ENCODE results near the gene UGT2A2.
"Not testable (repeated sequence)": the region's sequence is repeated elsewhere in the genome, so short reads cannot be mapped to it uniquely, and the experiment has no call there.

Gene UGT2A2

DNA sequence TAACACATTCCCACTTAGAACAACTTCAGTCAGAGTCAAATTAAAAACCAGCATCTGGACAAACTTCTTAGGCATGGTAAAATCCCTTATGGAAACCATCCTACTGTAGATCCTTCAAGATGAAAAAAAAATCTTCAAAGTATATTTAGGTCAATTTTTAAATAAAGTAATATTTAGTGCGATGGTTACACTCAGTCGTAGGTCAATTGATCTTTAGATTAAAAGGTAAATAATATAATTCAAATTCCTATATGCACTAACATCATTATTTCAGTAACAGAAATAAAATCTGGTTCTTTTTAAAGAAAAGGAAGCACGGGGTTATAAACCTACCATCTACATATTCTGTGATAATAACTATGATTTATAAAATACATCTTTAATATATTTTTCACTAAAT lies at the start of gene UGT2A2:
Gene UGT2A2 (minus strand): TSS at position 101 of the 400 bp plus-strand sequence. CDS start 2 bp downstream, at position 99.
- no peak for DNase-seq

DNA sequence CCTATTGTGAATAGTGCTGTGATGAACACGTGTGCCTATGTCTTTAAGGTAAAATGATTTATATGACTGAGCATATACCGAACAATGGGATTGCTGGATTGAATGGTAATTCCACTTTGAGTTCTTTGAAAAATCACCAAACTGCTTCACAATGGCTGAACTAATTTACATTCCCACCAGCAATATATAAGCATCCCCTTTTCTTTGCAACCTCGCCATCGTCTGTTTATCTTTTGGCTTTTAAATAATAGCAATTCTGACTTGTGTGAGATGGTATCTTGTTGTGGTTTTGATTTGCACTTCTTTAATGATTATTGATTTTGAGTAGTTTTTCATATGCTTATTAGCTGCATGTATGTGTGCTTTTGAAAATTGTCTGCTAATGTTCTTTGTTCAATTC lies 45.4 kb upstream of the UGT2A2 start:
- DNase-seq = no peak

DNA sequence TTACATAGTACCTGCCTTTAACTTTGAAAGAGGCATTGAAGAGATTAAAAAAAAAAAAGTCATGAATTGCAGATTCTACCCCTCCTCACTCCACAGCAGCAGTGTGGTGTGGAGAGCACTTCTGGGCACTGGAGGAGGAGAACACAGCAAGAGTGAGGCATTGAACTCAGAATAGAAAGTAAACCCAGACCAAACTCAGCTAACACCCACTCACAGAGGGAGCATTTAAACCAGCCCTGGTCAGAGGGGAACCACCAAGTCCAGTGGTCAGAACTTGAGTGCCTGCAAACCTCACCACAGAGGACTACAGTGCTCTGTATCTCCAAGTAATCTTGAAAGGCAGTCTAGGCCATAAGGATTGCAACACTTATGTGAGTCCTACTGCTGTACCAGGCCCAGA lies 29.2 kb upstream of the UGT2A2 start:
- DNase-seq = no peak

DNA sequence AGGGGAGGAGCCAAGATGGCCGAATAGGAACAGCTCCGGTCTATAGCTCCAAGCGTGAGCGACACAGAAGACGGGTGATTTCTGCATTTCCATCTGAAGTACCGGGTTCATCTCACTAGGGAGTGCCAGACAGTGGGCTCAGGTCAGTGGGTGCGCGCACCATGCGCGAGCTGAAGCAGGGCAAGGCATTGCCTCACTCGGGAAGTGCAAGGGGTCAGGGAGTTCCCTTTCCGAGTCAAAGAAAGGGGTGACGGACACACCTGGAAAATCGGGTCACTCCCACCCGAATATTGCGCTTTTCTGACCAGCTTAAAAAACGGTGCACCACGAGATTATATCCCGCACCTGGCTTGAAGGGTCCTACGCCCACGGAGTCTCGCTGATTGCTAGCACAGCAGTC lies 24.6 kb upstream of the UGT2A2 start:
- DNase-seq = not testable (repeated sequence)

DNA sequence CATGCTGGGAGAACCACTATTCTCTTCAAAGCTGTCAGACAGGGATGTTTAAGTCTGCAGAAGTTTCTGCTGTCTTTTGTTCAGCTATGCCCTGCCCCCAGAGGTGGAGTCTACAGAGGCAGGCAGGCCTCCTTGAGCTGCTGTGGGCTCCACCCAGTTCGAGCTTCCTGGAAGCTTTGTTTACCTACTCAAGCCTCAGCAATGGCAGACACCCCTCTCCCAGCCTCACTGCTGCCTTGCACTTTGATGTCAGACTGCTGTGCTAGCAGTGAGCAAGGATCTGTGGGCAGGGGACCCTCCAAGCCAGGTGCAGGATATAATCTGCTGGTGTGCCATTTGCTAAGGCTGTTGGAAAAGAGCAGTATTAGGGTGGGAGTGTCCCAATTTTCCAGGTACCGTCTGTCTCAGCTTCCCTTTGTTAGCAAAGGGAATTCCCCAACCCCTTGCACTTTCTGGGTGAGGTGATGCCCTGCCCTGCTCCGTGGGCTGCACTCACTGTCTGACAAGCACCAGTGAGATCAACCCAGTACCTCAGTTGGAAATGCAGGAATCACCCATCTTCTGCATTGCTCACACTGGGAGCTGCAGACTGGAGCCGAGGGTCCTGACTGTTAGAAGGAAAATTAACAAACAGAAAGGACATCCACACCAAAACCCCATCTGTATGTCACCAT lies 21.8 kb upstream of the UGT2A2 start:
- DNase-seq = not testable (repeated sequence)

DNA sequence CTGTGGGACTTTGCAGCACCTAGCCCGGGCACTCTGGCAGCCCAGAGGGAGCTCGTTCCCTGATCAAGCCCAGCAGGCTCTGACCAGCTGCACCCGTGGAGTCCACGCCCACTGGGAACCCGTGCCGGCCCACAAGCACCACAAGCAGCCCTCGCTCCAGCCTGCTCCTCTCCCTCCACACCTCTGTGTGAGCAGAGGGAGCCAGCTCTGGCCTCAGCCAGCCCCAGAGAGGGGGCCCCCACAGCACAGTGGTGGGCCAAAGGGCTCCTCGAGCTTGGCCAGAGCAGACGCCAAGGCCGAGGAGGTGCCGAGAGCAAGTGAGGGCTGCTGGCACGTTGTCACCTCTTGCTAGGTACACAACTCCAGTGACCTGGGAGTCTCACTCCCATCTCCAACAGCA lies 18.7 kb upstream of the UGT2A2 start:
- no peak for DNase-seq

DNA sequence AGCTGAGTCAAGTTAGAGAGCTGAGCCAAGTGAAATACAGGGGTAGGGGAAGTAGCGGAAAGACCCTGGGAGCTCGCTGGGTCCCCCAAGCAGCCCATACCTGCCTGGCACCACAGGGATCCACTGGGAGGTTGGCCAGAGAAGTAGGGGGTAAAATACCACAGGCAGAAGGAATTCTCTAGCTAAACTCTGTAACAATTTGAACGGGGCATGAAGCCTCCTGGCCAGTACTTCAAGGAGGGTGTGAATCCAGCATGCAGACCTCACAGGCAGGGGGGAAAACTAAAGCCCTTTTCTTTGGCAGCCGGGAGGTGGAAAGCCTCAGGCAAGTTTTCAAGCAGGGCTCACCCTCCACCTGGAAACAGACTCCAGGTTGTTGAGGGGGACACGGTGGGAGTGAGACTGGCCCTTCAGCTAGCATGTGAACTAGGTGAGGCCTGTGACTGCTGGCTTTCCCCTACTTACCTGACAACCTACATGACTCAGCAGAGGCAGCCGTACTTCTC lies 17.3 kb upstream of the UGT2A2 start:
- DNase-seq = no peak

DNA sequence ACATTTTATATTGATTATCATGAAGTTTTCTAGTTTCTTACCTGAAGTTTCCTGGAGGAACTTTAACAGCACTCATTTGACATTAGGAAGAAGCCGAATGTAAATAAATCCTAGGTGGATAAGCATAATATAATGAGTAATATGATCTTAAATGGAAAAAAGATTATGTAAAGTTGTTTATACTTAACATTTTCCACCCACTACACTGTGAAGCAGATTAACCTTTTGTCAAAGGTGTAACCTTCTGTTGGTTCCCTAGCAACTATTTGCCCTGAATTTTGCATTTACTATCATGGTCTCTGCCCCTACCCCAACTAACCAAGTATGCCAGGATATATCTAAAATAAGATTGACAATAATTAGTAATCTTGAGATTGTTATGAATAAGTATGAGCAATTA lies 13.7 kb upstream of the UGT2A2 start, which contains the start of gene UGT2A1:
Gene UGT2A1 (minus strand): TSS at position 101 of the 400 bp plus-strand sequence. CDS start 5,603 bp downstream, outside the sequence.
- DNase-seq = no peak

DNA sequence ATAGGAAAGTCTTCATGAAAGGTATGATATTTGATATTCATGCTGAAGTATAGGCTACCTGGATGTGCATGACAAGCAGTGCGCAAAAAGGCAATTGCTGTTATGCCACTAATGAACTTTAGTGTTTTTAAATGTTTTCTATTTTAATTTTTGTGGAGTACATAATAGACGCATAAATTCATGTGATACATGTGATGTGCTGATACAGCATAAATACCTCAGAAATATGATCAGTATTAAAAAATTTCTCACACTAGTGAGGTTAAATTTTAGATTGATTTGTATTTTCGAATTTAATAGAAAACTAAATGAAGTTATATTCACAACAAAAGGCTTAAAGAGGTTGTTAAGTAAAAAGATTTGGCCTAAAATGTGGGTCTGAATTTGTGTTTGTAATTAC lies 11.4 kb upstream of the UGT2A2 start:
- DNase-seq = no peak

DNA sequence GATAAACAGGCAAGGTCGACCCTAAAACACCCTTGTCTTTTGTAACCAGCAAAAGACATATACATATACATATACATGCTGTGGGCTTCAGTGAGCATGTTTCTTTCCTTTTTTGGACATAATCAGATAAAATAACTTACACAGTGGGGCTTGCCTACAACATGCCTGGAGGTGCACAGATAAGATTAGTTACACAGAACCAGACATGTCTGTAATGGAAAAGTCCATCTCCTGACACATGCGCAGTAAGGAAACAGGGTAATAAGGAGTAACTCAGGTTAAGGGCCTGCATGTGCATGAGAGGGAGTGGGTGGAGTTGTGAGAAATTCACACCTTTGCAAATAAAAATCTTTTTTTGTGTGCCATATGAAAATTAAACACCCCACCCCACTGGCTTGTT lies 10.2 kb upstream of the UGT2A2 start:
- DNase-seq = no peak

DNA sequence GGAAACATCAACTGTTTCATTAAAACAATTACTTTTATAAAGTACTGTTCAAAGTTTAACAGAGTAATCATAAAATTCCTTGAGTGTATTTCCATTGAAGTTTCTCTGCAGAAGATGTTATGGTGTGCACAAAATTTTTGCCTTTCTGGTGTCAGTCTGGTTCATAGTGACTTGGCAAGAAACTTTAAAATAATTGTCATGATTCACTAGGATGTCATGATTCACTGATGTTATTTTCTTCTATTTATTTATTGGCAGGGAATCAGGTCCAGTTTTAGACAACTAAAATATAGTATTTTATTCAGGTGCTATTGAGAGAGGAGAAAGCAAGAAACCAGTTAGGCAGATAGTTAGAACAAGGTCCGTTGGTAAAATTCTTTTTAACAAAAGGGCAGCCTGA lies 9.8 kb upstream of the UGT2A2 start:
- DNase-seq = no peak

DNA sequence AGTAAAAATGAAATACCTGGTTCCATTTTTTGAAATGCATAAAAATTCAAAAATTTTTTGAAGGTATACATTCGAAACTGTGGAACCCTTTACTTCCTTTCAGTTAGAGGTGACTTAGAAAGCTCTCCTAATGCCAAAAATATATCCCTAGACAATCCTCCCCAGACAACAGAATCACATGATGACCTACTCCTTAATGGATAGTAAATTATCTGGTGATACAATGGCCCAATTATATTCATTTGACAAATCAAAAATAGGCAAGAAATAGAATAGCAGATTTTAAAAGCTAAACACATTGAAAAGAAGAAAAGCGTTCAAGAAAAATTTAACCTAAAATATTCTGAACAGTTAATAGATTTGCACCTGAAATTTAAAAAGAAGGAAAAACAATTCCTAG lies 3.5 kb upstream of the UGT2A2 start:
- no peak for DNase-seq

DNA sequence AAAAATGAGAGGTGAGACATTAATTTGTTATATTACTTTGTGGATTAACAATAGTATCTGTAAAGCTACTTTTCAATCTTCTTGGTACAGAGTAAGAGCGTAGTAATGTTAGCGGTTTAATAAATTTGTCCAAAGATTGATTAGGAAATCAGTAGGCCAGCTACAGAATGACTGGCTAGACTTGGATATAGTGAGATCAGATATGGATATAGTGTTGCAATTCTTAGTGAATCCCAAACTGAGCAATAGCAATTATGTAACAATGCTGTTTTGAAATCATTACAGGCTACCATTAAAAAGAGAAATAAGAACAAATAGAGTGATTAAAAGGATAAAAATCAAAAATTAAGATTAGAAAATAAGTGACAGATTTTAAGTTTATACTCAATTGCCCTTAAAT lies 847 bp upstream of the UGT2A2 start:
- no peak for DNase-seq

DNA sequence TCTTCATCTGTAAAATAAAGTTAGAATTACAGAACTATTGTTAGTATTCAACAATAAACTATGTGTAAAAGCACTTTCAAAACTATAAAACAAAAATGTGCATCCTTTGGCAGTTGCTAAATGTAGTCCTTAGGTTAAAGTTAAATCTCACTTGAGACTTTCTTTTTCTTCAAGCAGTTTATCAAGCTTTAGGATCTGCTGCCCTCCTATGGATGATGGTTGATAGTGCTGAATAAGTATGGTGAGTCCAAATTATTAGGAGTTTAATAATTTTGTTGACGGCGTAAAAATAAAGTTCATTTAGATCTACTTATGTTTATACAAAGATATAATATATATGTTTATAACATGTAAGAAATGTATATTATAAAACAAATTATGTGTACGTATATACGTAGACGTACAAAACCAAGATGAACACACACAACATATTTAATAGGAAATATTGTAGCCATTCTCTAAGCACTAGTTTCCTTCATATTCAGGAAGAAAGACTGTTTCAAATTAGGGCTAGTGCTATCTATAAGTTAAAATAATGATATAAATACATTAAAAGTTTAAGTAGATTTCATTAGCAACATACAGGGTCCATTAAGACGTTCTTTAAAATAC lies 22.3 kb downstream of the UGT2A2 start:
- peak; percentile 40 for DNase-seq

DNA sequence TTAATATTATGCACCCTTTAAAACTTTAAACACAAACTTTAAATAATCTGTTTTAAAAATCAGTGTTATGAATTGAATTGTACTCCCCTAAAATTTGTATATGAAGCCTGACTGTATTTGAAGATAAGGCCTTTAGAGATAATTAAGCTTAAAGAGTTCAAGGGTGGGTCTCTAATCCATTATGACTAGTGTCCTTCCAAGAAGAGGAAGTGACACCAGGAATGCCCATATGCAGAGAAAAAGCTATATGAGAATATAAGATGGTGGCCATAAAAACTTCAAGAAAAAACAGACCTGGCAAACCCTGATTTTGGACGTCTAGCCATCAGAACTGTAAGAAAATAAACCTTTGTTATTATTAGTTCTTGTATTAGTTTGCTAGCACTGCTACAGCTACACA lies 29.0 kb downstream of the UGT2A2 start:
- no peak for DNase-seq

DNA sequence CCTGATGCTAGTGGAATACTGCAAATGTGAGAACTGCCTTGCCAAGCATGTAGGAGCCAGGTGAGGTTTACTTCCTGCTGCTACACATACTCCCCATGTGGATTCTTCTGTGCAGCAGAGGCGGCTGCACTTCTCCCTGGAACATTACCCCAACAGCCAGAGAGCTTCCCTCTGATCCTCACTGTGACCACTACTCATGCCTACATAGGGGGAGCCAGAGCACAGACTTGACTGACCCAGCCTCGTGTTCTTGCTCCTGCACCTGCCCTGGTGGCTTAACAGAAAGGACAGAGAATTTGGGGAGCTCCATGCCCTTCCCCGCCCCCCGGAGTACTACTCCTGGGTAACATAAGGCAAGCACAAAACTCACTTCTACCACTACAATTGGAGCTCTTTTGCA lies 38.4 kb downstream of the UGT2A2 start:
- DNase-seq = no peak

DNA sequence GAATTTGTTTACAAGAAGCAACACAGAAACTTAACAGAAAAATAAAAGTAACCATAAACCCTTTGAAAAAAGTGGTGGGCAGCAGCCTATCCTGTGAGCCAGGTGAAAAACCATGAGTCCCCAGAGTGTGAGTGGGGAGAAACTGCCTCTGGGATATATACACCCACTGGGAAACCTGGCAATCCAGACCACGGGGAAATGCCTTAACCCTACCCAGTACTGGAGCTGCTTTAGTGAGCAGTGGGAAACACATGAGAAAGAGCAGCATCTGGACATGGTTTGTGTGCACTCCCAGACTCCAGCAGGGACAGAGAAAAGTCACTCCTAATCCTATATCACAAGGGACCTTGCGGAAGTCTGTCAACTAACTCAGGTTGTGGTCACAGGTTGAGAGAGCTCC lies 39.4 kb downstream of the UGT2A2 start:
- DNase-seq = no peak

DNA sequence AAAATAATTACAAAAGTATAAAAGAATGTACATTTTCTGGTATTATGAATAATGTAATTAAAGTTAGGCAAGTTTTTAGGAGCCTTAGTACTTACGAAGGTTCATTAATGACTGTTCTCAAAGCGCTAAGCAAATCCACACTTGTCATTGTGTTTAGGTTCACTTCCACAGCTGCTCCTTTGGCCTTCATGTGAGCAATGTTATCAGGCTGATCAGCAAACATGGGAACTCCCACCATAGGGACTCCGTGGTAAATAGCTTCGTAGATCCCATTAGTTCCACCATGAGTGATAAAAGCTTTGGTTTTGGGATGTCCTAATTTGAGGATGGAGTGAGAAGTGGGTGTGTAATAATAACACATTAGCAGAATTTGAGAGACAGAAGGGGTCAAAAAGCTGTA lies 45.1 kb downstream of the UGT2A2 start:
- no peak for DNase-seq

DNA sequence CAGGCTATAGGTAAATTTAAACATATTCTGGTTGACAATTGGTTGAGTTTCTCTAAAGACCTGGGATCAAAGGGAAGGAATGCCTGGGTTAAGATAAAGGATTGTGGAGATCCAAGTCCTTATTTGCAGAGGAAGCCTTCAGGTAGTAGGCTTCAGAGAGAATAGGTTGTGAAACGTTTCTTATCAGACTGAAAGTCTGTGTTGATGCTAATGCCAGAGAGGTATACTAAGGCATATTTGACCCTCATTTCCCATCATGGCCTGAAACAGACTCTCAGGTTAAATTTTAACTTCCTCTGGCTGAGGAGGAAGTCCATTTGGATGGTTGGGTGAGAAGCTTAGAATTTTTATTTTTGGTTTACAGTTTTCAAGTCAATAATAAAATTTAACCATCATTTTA lies 48.1 kb downstream of the UGT2A2 start:
- no peak for DNase-seq

DNA sequence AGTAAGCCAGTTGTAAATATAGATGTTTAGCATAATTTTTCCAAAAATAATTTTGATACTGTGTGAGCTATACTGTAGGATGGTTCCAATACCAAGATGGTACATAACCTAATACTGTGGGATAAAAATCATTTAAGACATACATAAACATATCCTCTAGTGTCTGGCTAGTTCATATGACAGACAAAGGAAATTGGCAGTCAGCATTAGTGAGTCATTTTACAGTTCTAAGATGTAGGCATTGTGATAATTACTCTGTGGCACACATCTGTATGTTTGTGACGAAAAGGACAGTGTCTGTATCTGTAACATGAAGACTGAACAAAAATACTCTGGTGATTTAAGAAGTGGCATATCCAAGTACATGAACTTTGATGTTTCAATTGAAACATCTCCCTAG lies 49.6 kb downstream of the UGT2A2 start:
- DNase-seq = no peak

DNA sequence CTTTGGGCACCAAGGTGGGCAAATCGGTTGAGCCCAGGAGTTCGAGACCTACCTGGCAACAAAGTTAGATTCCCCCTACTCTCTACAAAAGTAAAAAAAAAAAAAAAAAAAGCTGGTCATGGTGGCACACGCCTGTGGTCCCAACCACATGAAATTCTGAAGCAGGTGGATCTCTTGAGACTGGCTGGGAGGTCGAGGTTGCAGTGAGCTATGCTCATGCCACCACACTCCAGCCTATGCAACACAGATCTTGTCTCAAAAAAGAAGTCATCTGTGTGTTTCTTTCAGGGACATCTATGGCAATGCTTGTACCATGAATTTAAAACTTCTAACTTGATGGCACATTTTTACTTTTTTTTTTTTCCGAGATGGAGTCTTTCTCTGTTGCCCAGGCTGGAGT lies 55.3 kb downstream of the UGT2A2 start:
- DNase-seq = no peak

DNA sequence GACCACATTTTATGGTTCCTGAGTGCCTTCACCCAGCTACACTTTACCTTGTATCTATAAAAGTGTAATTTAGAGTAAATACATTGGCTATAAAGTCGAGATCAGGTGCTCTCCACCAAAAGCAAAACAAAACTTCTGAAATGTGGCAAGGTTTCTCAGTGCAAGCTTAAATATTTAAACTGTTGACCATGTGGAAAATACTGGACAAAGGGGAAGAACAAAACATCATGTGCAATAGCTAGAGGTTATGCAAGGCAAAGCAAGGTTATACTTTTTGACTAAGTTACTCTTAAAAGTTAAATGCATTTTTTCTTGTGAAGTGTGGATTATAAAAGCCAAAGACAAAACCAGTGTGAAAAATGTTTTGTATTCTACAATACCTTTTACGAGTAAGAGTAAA lies 55.9 kb downstream of the UGT2A2 start:
- no peak for DNase-seq

DNA sequence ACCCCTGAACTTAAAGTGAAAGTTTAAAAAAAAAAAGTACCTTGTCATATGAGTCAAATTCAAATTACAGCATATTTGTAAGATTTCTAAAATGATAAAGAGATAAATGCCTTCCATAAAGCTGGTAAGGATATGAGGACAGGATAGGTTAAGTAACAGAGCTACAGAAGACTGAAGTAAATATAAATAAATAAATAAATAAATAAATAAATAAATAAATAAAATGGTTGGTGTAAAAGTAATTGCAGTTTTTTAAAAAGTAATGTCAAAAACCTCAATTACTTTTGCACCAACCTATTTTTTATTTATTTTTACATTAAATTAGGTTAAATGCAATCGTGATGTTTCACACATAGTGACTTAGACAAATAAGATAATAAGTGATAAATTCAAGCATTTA lies 62.2 kb downstream of the UGT2A2 start:
- DNase-seq = no peak

DNA sequence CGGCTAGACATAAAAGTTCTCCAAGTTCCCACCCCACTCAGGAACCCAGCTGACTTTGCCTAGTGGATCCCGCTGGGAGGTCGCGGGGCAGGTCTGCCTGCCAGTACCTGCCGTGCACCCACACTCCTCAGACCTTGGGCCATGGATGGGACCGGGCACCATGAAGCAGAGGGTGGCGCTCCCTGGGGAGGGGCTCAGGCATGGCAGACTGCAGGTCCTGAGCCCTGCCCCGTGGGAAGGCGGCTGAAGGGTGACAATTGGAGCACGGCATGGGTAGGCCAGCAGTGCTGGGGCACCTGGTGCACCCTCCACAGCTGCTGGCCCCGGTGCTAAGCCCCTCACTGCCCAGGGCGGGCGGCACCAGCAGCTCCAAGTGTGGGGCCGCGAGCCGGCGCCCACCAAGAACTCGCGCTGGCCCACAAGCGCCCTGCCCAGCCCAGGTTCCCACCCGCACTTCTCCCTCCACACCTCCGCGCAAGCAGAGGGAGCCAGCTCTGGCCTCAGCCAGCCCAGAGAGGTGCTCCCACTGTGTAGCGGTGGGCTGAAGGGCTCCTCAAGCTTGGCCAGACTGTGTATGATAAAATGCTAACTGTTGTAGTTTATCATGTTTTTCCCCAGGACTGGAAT lies 63.1 kb downstream of the UGT2A2 start:
- DNase-seq = no peak

Data from NCI-H774 (cell line).